ENCODE measurements around the gene PIRT. TPM values are rescaled to one million over a fixed set of nuclear protein-coding genes. Genes with fewer than 3 reads are reported as not detected.

The PIRT gene
- polyA plus RNA-seq, 1 donor (not counting 4 experiments of a cell fraction or from before 2014, with no cell fraction given), result not detected

- H3K4me1 ChIP-seq (ENCODE audit: control insufficient read depth, extremely low read depth, insufficient read depth, low read length), result peaks cover 28% of the 10 kb centered on the region
- dilution Hi-C loops (cut with MboI; ENCODE audit: extremely low pct_ligation_motif_present, low sequenced_read_pairs), result no loop called here
- H3K27me3 ChIP-seq (ENCODE audit: control insufficient read depth, extremely low read depth, insufficient read depth, low read length), result no peaks in the 10 kb centered on the region
- H3K79me2 ChIP-seq (ENCODE audit: control insufficient read depth, insufficient read depth, low read length), result no peaks in the 10 kb centered on the region
- peak; percentile 88 for DNase-seq (ENCODE audit: low read depth, low spot score)
- FAIRE-seq, result peak; percentile 80
- peak overlapping the region; percentile 71 for H2AFZ ChIP-seq (ENCODE audit: control insufficient read depth, low read length)
- TF ChIP-seq CTCF (optimal IDR thresholded peaks at IDR 0.05 in 1 of 3, IDR thresholded peaks at IDR 0.05 in 1 of 3, conservative IDR thresholded peaks at IDR 0.05 in 1 of 3; ENCODE audit: extremely low read depth in 1 of 3, insufficient read depth in 2 of 3, low read length in 3 of 3) (no peak), EZH2 (IDR thresholded peaks at IDR 0.05; ENCODE audit: low read length) (no peak)
- H3K9ac ChIP-seq (ENCODE audit: control insufficient read depth, extremely low read depth, insufficient read depth, low read length), result peak overlapping the region; percentile 65
- peak overlapping the region; percentile 47 for H3K4me2 ChIP-seq (ENCODE audit: control insufficient read depth, extremely low read depth, insufficient read depth, low read depth, low read length)
- H3K36me3 ChIP-seq (ENCODE audit: control insufficient read depth in 2 of 2, extremely low read depth in 1 of 2, insufficient read depth in 2 of 2, low read length in 2 of 2), result no peaks in the 10 kb centered on the region
- H3K9me1 ChIP-seq (ENCODE audit: control insufficient read depth, extremely low read depth, insufficient read depth, low read length), result no peaks in the 10 kb centered on the region
- peak overlapping the region; percentile 91 for H3K27ac ChIP-seq (ENCODE audit: control insufficient read depth, insufficient read depth, low read length)
- H4K20me1 ChIP-seq (ENCODE audit: control insufficient read depth, extremely low read depth, insufficient read depth, low read length), result no peaks in the 10 kb centered on the region
- no peak overlapping the region for H3K4me3 ChIP-seq (ENCODE audit: control insufficient read depth in 2 of 3, extremely low read depth in 1 of 3, insufficient read depth in 2 of 3, low read depth in 1 of 3, low read length in 3 of 3)
- H3K9me3 ChIP-seq (ENCODE audit: control insufficient read depth, low read depth, low read length), result no peaks in the 10 kb centered on the region
Measured at GRCh38 chr17:10790491-10791401, 47.1 kb downstream of the PIRT start.

GRCh38 chr17:10789694-10790271 is 48.1 kb downstream of the PIRT start:
- Histone ChIP-seq H3K9me1 (ENCODE audit: control insufficient read depth, extremely low read depth, insufficient read depth, low read length) (no peaks in the 10 kb centered on the region), H3K27ac (ENCODE audit: control insufficient read depth, insufficient read depth, low read length) (no peak overlapping the region), H3K79me2 (ENCODE audit: control insufficient read depth, insufficient read depth, low read length) (no peaks in the 10 kb centered on the region), H3K4me3 (ENCODE audit: control insufficient read depth in 2 of 3, extremely low read depth in 1 of 3, insufficient read depth in 2 of 3, low read depth in 1 of 3, low read length in 3 of 3) (no peak overlapping the region), H3K9ac (ENCODE audit: control insufficient read depth, extremely low read depth, insufficient read depth, low read length) (no peak overlapping the region), H4K20me1 (ENCODE audit: control insufficient read depth, extremely low read depth, insufficient read depth, low read length) (no peaks in the 10 kb centered on the region), H3K36me3 (ENCODE audit: control insufficient read depth in 2 of 2, extremely low read depth in 1 of 2, insufficient read depth in 2 of 2, low read length in 2 of 2) (no peaks in the 10 kb centered on the region), H3K4me2 (ENCODE audit: control insufficient read depth, extremely low read depth, insufficient read depth, low read depth, low read length) (no peak overlapping the region), H2AFZ (ENCODE audit: control insufficient read depth, low read length) (no peak overlapping the region), H3K4me1 (ENCODE audit: control insufficient read depth, extremely low read depth, insufficient read depth, low read length) (peaks cover 28% of the 10 kb centered on the region), H3K27me3 (ENCODE audit: control insufficient read depth, extremely low read depth, insufficient read depth, low read length) (no peaks in the 10 kb centered on the region), H3K9me3 (ENCODE audit: control insufficient read depth, low read depth, low read length) (no peaks in the 10 kb centered on the region)
- no peak for DNase-seq (ENCODE audit: low read depth, low spot score)
- dilution Hi-C loops (cut with MboI; ENCODE audit: extremely low pct_ligation_motif_present, low sequenced_read_pairs), result no loop called here
- TF ChIP-seq EZH2 (IDR thresholded peaks at IDR 0.05; ENCODE audit: low read length), result no peak
- TF ChIP-seq CTCF (optimal IDR thresholded peaks at IDR 0.05 in 1 of 3, IDR thresholded peaks at IDR 0.05 in 1 of 3, conservative IDR thresholded peaks at IDR 0.05 in 1 of 3; ENCODE audit: extremely low read depth in 1 of 3, insufficient read depth in 2 of 3, low read length in 3 of 3), result no peak
- no peak for FAIRE-seq

Data from keratinocyte (primary cell).